Measurements from ENCODE around the gene SPECC1L. TPM values are rescaled to one million over a fixed set of nuclear protein-coding genes. Genes with fewer than 3 reads are reported as not detected.

Gene SPECC1L
- total RNA-seq, 1 donor from 2014 or later = 92.9 TPM

Other genes starting within 250 kb of the SPECC1L start
- gene SUSD2, start 89.3 kb upstream of the SPECC1L start, total RNA-seq = 8.3 TPM
- gene GGT5, start 25.7 kb upstream of the SPECC1L start, total RNA-seq = 58.2 TPM
- gene ADORA2A, start 156.8 kb downstream of the SPECC1L start, total RNA-seq = 3.3 TPM
- 0.26 TPM for gene UPB1, start 224.5 kb downstream of the SPECC1L start, total RNA-seq